Ecto neural progenitor cell (in vitro differentiated cells): ENCODE results near the gene NXPH4.

Experiments used
- DNase-seq: peaks from one replicate; pipeline ENCODE4 v3.0.0-alpha.2; 2018; ENCODE audit warnings: low spot score

NXPH4 gene

GRCh38 chr12:57219205-57219992, 2.8 kb downstream of the NXPH4 start:
- DNase-seq, result peak; percentile 75

GRCh38 chr12:57219993-57220754, 3.6 kb downstream of the NXPH4 start:
- DNase-seq, result peak; percentile 68

- no peak for DNase-seq
Measured at GRCh38 chr12:57220770-57221168, 4.2 kb downstream of the NXPH4 start.

GRCh38 chr12:57221169-57221917, 4.7 kb downstream of the NXPH4 start:
- no peak for DNase-seq

- no peak for DNase-seq
Measured at GRCh38 chr12:57222286-57223190, 5.9 kb downstream of the NXPH4 start.

GRCh38 chr12:57223191-57224165, 6.9 kb downstream of the NXPH4 start:
- no peak for DNase-seq

- DNase-seq, result no peak
Measured at GRCh38 chr12:57224278-57224972, 7.8 kb downstream of the NXPH4 start.

- DNase-seq, result peak; percentile 90
Measured at GRCh38 chr12:57224973-57225679, 8.5 kb downstream of the NXPH4 start.

GRCh38 chr12:57225680-57226210, 9.2 kb downstream of the NXPH4 start:
- no peak for DNase-seq

GRCh38 chr12:57226588-57227314, 10.2 kb downstream of the NXPH4 start:
- peak; percentile 68 for DNase-seq

- no peak for DNase-seq
Measured at GRCh38 chr12:57227315-57228115, 10.9 kb downstream of the NXPH4 start.

GRCh38 chr12:57229046-57229633, 12.5 kb downstream of the NXPH4 start:
- no peak for DNase-seq

- peak; percentile 99 for DNase-seq
Measured at GRCh38 chr12:57229634-57230380, 13.2 kb downstream of the NXPH4 start, which contains the start of gene SHMT2. TSS of gene SHMT2 (plus strand) at chr12:57229711. CDS start at chr12:57229779, 68 bp downstream.

GRCh38 chr12:57230381-57231155, 14.0 kb downstream of the NXPH4 start:
- DNase-seq, result no peak
